NOMO-1 treated with DMSO at 0.1 percent for 48 hours (cell line): ENCODE data around the gene POSTN.
"Not testable (repeated sequence)": the region's sequence is repeated elsewhere in the genome, so short reads cannot be mapped to it uniquely, and the experiment has no call there.

ENCODE experiments used
- DNase-seq: peaks from one replicate; lab custom pipeline; 2025; ENCODE audit not compliant: unreplicated experiment; lab: John Stamatoyannopoulos, UW

Gene POSTN

DNA sequence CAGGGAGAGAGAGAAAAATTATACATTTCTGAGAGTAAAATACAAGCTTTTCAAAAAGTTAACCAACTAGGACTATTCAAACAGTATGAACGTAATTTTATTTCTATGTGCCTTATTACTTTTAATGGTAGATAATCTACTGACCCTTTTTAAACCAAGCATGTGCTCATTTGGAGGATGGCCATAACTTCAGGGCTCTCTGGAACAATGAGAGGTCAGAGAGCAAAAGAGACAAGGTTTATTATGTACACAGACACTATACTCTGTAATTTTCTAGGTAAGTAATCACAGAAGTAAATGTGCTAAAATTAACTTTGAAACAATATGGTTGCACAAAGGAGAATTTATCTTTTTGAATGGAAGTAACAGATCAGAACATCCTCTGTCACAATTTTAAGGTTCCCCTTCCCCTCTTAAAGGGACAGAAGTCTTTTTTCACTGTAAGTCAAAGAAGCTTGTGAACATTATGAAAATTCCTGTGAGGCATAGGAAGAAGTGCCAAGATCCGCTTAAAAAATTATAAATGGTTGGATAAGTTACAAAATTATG is 1.0 kb downstream of the POSTN start:
- no peak for DNase-seq

DNA sequence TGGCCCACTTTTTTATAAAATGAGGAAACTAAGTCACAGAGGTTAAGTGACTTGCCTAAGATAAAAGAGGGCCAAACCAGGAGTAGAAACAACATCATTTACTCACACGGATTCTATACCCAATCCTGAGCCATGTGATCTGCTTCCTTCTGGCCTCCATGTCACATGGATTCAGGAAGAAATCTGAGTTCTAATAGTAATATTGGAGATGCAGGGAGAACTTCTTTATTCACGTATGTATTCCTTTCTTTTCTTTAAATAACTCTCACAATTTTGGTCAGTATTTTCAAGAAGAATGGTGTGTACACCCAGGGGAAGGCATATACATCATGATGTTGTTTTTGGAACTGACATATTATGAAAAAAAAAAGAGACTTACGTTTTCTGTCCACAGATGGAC is 1.8 kb downstream of the POSTN start:
- no peak for DNase-seq

DNA sequence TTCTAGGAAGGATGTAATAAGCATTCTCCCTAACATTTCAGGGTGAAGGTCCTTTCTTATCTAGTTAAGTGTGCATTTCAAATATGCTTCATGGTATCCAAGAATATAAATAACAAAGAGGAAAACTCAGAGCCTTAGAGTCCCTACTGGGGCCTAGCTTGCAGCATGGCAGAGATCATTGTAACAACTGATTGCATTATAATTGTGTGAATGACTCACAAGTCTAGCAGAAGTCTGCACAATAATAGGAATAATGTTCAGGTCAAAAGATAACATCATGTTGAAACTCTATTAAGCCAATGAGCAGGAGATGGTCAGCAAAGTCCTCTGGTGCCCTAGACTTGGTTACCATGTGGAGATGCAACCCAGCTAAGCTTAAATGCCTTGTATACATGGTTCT is 3.4 kb downstream of the POSTN start:
- DNase-seq: no peak

DNA sequence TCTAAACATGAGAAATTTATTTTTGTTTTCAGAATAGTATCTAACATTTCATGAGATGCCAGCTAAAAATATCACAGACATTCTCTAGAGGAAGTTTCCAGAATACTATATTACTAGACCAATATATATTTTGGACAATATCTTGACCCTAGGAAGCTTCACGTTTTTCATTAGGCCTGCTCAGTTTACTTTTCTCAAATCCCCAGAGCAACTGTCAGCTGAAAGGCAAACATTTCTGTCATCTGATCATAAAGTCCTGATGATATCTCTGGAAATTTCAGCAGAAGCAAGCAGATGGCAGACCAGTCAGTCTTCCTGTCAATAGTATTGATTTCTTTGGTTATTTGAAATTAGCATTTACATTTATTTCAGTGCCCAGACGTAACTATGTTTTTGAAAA is 4.0 kb downstream of the POSTN start:
- no peak for DNase-seq

DNA sequence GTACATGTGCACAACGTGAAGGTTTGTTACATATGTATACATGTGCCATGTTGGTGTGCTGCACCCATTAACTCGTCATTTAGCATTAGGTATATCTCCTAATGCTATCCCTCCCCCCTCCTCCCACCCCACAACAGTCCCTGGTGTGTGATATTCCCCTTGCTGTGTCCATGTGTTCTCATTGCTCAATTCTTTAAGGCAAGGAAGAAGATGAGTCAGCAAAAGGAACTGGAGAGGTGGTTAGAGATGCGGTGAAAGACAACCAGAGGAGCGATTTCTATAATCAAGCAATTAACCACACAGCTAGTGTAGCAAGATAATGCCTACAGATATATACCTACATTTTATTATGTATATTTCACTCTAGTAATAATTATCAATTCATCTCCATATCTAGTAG is 9.2 kb downstream of the POSTN start:
- not testable (repeated sequence) for DNase-seq

DNA sequence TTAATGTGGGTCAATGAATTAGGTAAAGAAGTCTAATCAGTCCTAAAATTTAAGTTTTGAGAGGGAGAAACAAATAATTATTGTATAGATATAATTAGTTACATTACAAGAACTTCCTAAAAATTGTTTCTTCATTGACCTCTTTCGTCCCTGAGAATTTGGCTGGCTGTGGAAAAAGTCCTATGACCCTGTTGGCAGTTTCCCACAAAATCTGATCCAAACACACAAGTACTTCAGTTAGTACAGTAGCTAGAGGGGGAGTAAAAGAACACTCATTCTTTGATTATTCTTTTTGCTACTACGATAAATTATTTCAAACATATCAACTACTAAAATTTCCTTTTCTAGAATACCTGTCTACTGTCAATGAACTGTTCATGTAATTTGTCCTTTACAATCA is 11.3 kb downstream of the POSTN start:
- DNase-seq: no peak

DNA sequence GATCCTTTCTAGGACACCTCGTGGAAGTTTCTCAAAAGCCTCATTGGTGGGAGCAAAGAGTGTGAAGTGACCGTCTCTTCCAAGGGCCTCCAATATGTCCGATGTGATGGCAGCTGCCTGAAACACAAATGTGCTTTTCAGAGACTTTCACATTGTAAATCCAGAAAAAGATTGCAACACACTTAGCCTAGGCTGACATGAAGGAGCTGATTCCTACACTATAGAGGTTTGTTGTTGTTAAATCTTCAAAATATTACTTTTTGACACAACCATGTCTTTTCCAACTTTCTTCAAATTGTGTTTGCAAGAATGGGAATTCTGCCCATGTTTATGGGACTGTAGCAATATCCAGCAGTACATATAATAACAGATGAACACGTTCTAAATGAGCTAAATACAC is 12.4 kb downstream of the POSTN start:
- no peak for DNase-seq

DNA sequence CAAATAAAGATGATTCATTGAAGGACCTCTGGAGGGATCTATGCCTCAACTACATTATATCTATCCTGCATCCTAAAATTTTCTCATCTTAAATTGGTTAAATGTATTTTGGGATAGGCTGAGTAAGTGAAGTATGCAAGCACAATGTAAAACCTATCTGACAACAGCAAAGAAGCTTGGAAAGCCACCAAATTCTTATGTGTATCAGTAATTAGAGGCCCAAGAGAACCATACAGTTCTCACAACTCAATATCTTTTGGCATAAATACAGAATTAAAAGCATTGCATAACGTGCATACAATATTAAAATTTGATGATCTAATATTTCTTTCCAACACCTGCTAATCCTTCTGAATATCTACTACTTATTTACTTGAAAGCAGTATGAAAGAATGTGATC is 13.0 kb downstream of the POSTN start:
- no peak for DNase-seq

DNA sequence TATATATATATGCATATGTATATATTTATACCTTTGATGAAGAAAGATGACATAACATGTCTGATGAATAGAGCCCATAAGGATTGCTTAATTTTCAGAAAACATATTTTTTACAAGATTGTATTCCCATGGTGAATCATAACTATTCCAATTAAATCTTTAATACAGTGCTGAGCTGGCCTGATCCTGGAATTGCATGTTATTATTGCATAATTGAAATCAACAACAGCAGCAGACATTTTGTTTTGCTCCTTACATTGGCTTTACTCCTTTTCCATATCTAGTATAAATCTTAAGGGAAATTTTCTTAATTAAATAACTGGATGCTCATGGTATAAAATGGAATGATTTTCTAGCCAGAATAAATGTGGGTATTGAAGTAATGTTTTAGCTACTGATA is 22.0 kb downstream of the POSTN start:
- no peak for DNase-seq

DNA sequence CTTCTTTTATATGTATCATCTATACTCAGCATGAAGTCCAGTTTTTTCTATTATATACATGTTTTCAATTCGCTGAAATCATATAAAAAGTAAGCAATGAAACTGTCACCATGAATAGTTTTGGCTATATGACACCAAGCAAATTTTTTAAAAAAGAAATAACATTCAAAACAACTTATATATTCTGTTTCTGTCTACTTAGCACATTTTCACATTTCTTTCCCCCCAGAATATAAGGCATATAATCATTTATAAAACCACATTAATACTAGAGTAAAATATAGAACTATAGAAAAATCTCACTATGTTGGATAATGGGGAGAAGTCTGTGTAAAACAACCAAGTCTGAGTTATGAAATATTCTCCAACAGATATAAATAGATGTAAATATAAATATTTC is 33.1 kb downstream of the POSTN start:
- no peak for DNase-seq

DNA sequence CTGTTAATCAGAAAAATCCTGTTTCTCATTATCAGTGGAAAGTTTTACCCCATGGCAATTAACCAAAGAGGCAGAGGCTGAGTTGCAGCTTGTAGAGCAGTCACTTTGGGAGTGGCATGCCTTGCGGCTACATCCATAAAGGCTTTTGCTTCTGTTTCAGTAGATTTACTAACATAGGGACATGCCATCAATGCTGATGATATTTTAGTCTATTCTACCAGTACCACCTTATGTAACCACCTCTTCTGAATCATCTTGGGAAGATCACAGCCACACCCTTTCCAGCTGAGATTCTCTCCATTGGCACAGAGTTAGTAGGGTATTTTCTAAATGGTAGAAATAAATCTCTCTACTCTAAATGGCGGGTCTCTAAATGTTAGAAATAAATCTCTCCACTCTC is 37.5 kb downstream of the POSTN start:
- DNase-seq: no peak

DNA sequence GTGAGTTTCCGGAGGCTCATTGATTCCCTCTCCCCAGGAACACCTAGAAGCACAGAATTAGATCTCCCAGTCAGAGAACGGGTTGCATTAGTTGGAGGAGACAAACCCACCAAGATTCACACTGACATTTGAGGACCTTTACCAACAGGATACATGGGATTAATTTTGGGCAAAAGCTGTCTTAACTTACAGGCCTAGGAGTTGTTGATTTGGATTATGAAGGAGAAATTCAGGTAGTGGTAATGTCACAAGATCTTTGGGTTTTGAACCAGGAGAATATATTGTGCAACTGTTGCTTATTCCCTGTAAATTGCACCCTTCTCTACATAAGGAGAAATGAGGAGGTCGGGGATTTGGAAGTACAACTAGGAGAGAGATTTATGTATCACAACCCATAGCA is 38.0 kb downstream of the POSTN start:
- DNase-seq: no peak

DNA sequence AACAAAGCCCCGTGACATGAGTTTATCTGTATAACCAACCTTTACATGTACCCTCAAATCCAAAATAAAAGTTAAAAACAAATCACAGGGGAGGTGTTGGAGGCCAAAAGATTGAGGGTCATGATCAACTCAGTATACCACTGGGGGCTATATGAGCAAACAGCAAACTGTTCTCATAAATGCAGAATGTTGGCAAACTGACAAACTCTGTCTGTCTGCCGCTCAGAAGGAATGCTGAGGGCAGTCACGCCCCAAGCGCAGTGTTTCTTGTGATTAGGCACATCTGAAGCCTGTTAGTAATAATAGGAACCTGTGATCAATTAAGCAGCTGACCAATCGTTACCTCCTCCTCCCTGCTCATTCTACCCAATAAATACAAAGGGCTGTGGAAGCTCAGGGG is 39.8 kb downstream of the POSTN start:
- DNase-seq: not testable (repeated sequence)

DNA sequence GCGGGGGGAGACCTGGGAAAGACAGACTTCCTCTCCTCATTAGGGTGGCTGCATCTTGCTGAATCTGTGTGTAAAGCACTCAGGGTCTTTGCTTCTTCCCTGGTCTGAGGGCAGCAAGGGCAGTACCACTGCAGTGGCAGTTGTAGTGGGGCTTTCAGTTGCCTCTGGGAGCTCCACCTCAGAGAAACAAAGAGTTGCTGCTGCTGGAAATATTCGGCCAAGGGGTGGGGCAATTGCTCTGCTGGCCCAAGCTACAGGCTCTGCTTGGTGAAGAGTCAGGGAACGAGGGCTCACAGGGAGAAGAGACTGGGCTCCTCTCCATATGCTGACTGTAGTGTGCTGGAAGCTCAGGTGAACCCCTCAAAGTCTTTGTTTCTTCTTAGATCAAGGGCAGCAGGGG is 52.5 kb downstream of the POSTN start:
- no peak for DNase-seq

DNA sequence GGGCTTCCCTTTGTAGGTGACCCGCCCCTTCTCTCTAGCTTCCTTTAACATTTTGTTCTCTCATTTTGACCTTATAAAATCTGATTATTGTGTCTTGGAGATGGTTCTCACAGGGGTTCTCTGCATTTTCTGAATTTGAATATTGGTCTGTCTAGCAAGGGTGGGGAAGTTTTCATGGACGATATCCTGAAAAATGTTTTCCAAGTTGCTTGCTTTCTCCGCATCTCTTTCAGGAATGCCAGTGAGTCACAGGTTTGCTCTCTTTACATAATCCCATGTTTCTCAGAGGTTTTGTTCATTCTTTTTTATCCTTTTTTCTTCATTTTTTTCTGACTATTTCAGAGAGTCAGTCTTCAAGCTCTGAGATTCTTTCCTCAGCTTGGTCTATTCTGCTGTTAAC is 53.6 kb downstream of the POSTN start:
- DNase-seq: no peak

DNA sequence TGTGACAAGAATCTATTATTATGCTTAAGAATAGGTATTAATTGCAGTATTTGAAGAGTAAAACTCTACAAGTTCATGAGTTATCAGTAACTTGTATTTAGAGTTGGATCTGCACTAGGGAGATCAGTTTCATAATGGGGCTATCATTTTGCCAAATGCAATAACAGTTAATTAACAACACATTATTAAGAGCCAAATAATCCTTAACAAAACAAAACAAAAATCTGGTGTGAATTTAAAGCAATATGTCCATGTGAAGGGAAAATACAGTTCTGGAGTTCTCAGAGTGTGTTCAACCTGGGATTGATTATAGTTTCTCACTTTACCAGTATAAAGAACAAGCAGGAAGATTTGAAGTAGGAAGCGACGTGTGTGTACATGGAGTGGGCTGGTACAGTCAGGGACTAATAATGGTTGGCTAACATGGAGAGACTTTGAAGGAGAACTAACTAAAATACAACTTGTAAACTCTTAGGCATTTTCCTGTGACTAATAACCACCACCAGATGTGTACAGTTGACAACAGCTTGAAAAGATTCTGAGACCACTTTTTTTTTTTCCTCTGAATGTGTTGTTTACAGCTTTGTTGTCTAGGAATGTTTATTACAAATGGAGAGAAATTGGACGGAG is 58.5 kb downstream of the POSTN start:
- DNase-seq: no peak

DNA sequence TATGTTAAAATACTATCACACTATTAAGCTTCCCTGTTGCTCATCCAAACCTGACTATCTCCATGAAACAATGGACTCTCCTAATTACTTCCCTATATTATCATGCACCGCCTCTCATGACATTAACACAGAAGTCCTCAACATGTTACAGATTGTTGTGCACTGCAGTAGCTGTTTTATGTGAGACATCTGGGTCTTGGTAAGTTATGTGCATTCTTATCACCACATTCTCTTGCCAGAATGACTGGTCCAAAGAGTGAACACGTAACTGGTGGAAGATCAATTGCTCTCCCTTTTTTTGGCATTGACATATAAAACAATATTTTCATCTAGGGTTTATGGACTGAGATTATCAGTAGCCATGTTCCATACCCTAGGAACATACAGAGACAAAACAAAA is 59.4 kb downstream of the POSTN start:
- DNase-seq: no peak

DNA sequence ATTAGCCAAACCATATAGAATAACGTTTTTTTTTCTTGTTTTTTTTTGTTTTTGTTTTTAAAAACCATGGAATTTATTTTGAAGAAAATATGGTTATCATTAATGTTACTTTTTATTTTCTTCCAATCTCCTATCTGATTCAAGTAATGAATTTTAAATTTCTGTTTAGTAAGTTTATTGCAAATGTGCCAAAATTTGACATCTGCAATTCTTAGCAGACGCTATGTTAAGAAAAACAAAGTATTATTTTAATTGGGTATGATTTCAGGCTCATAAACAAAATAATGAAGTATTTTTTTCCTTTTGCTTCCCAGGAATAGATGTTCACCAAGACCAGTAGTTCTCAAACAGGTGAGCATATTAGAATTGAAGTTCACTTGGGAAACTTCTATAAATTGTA is 63.1 kb downstream of the POSTN start:
- no peak for DNase-seq

DNA sequence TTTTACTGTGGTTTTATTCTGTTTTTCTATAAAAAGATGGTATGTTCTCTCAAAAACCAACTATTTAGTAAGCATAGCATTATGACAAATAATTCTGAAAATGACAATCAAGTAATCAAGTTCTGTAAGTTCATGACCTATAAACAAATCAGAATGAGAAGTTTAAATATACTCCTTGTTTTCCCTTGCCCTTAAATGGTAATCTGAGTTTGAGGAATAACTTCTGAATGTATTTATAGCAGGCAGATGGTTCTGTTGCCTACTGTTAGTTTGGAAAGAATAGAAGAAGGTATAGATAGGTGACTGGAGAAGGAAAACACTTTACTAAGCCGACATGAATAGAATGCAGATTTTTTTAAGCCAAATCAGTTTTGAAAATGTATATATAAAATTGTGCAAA is 63.9 kb downstream of the POSTN start:
- DNase-seq: no peak

DNA sequence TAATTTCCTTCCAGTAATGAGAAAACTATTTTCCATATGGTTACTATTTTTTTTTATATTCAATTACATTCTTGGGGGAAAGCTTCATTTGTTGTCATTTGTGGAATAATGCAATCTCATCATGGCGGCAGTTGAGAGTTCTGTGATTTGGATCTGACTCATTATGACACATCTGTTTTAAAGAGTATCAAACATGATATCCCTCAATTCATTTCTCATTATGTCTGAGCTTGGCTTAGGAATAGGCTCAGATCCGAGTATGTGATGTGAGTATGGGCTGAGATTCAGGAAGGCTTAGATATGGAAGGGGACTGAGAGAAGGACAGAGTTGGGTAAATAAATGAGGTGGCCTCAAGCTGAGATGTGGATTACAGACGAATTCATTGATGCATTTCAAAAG is 64.4 kb downstream of the POSTN start:
- no peak for DNase-seq

DNA sequence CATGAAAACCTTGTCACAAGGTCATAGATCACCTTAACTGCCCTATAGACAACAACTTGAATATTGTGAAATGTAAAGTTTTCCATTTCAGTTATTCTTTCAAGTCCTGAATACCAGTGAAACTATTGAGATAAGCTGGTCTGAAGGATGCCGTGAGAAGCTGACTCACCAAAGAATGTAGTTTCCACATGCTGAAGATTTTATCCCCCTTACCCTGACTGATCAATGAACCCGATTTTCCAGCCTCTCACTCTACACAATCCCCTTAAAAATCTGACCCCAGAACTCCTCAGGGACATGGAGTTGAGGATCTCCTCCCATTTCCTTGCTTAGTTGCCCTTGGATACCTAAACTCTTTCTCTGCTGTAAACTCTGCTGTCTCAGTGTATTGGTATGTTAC is 67.5 kb downstream of the POSTN start:
- DNase-seq: no peak

DNA sequence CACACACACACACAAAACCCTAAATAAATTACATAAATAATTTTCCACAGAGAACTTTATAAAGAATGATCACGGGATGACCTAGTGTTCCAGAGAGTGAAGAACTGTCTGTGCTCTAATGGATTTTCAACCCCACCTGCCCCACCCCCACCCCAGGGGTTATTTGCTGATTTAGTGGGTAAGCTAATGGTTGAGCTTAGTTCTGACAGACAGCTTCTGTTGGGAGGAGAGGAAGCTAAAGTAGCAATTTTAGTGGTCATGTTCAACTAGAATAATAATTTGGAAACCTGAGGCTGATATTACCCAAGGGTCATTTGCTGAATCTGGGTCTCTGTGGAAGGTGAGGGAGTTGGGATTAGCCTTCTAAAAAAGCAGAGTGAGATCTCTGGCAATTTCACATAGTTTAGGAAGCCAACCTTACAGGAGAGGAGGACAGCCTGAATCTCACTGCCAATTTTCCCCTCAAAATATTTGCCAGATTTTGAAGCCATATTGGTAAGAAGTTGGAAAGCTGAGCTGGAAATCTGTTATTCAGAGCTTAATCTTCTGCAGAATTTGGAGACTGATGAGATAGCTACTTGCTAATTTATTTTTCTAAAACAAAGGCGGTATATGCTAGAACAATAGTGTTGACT is 68.7 kb downstream of the POSTN start:
- no peak for DNase-seq
